Fibroblast of skin of left biceps (primary cell): Measurements from ENCODE around the gene LAGE3.

Source experiments
- DNase-seq, 2 experiments: peaks; one replicate each; pipeline ENCODE4 v3.0.0-alpha.2; 2013; ENCODE audit warnings: low read depth in 2 of 2

The LAGE3 gene

GRCh38 chrX:154458116-154458953 is 20.7 kb downstream of the LAGE3 start, which contains the start of gene PLXNA3:
Gene PLXNA3 (plus strand): TSS chrX:154458281. CDS start chrX:154460184, 1,903 bp downstream.
- no peak for DNase-seq

- DNase-seq, result no peak
Observed at GRCh38 chrX:154457491-154458115, 21.5 kb downstream of the LAGE3 start.

GRCh38 chrX:154452823-154453222 is 26.3 kb downstream of the LAGE3 start:
- DNase-seq, result no peak

GRCh38 chrX:154450312-154450711 is 28.8 kb downstream of the LAGE3 start:
- no peak for DNase-seq

GRCh38 chrX:154449618-154450017 is 29.5 kb downstream of the LAGE3 start:
- DNase-seq, result no peak

- DNase-seq, result no peak
Observed at GRCh38 chrX:154448484-154448883, 30.6 kb downstream of the LAGE3 start.

GRCh38 chrX:154446430-154446829 is 32.7 kb downstream of the LAGE3 start:
- DNase-seq, result no peak

- no peak for DNase-seq
Observed at GRCh38 chrX:154445776-154446175, 33.3 kb downstream of the LAGE3 start.

- no peak for DNase-seq
Observed at GRCh38 chrX:154444755-154445246, 34.3 kb downstream of the LAGE3 start.

GRCh38 chrX:154443992-154444754 is 34.9 kb downstream of the LAGE3 start, which contains the start of gene FAM50A:
Gene FAM50A (plus strand): TSS chrX:154444141. CDS start chrX:154444236, 95 bp downstream.
- DNase-seq, result no peak

- DNase-seq, result no peak
Observed at GRCh38 chrX:154443479-154443910, 35.6 kb downstream of the LAGE3 start.

GRCh38 chrX:154441984-154442707 is 36.9 kb downstream of the LAGE3 start:
- DNase-seq, result no peak

- no peak for DNase-seq
Observed at GRCh38 chrX:154441564-154441963, 37.5 kb downstream of the LAGE3 start.

GRCh38 chrX:154440623-154441357 is 38.3 kb downstream of the LAGE3 start:
- no peak for DNase-seq

- no peak for DNase-seq
Observed at GRCh38 chrX:154439841-154440240, 39.2 kb downstream of the LAGE3 start.

- no peak for DNase-seq
Observed at GRCh38 chrX:154437971-154438893, 40.8 kb downstream of the LAGE3 start.

GRCh38 chrX:154436983-154437752 is 41.9 kb downstream of the LAGE3 start, which contains the start of gene GDI1:
Gene GDI1 (plus strand): TSS chrX:154437154. CDS start chrX:154437255, 101 bp downstream.
- DNase-seq, result peak; percentile 23 to 40

GRCh38 chrX:154436374-154436982 is 42.6 kb downstream of the LAGE3 start:
- no peak for DNase-seq
